ENCODE results near the gene TM9SF3.
"Not testable (repeated sequence)": the region's sequence is repeated elsewhere in the genome, so short reads cannot be mapped to it uniquely, and the experiment has no call there.

TM9SF3 gene

DNA sequence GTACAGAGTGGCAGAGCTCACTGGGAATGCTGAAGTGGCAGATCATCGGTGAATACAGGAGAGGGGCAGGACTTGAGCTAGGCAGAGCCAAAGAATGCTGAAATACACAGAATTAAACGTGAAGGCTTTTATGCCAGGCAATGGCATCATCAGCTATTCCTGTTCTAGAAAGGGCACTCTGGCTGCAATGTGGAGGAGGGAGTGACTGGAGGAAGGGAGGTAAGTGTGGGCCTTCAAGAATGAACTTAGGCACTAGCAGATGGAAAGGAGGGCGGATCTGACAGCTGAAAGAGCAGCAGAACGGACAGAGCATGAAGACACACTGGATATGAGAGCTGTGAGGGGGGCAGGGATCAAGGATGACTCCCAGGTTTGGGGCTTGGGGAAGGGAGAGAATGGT lies 12.0 kb upstream of the TM9SF3 start:
- DNase-seq: no peak

DNA sequence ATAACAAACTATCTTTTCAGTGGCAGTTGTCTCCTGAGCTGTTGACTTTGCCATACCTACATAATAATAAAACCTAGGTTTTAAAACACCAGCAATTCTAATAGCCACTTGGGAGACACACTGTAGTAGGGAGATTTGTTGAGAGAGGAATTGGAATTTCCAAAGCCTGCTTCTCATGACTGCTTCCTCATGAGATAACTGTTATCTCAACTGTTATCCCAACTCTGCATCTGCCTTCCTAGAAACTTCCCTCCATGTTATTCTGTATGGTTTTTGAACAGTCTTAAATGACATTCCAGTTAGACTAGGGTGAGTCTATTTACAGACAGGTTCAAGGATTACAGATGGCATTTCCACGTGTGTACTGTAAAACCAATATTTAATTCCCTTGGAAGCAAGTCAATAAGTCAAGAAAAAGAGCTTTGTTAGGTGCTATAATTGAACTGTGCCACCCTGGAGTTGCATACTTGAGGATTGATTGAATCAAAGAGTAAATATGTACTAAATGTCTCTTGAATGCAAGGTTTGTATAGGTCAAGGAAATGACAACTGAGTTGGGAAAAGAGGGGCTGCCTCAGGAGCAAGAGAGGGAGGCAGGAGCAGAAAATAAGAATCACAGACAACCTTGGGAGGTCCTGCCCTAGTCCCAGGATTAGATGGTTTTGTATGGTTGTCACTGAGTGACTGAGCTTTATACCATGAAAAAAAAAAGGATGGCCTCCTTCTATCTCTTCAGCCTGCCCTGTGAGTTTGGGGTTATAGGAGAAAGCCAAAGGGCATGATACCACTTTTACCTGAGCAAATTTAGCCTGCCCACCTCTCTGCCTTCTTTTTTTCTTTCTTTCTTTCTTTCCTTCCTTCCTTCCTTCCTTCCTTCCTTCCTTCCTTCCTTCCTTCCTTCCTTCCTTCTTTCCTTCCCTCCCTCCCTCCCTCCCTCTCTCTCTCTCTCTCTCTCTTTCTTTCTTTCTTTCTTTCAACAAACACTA lies 9.9 kb upstream of the TM9SF3 start:
- DNase-seq: no peak

DNA sequence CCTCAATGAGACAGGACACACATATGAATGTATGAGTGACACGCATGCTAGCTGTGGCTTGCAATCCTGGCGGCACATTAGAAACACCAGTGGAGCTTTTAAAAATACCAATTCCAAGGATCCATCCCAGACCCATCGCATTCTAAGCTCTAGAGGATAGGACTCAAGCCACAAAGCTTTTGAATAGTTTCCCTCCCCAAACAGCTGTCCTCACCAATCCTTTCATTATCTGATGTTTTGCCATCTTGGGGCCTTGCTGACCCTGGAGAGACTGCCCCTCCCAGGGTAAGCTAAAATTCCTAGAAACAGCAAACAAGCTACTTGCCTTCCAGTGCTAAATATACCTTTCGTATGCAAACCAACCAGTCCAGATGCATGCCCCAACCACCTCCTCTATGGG lies 8.9 kb upstream of the TM9SF3 start:
- no peak for DNase-seq

DNA sequence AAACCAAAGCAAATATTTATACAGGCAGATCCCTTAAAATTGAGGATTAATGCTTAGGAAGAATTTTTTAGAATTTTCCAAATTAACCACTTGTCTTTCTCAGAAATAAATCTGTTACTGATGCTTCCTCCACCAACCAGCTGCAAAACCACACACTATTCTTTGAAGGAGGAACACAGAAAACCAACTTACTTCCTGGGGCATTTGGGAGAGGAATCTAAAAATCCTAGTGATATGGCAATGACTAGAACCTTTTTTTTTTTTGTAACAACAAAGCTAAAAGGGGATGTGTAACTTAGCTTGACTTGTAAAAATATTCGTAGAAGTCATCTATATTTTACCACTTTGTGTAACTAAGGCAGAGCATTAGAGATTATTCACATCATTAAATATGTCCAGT lies 5.1 kb upstream of the TM9SF3 start:
- no peak for DNase-seq

DNA sequence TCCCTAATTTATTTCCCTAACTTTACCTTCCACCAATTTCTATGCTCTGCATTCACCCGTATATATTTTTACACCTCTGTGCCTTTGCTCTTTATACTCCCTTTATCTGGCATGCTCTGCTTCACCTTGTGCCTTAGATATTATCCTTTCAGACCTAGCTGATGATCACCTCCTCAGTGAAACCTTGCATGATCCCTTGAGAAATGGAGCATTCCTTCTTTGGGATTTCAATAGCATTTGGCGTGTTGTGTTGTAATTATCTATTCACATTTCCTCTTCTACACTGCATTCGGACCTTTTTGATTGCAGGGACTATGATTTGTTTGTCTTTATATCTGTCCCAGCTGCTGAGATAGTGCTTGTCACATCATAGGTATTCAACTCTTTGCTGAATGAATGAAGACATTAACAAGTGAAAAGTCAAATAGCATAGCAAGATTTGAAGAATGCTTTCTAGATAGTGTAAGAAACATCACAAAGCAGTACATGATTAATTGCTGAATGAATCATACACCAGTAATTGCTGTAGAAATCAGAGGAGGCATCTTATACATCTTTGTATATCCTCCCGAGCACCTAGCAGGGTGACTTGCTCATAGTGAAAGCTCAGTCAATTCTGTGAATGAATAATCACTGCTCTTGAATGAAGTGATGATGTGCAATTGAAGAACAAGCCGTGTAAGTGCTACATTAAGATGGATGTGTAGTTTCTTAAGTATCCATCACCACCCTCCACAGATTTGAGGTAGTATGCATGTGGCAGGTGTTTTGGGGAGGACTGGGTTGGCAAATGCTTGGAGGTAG lies 2.0 kb upstream of the TM9SF3 start:
- peak; percentile 13 to 42 for DNase-seq

GRCh38 chr10:96588060-96588554 lies 1.3 kb upstream of the TM9SF3 start:
- DNase-seq: no peak

DNA sequence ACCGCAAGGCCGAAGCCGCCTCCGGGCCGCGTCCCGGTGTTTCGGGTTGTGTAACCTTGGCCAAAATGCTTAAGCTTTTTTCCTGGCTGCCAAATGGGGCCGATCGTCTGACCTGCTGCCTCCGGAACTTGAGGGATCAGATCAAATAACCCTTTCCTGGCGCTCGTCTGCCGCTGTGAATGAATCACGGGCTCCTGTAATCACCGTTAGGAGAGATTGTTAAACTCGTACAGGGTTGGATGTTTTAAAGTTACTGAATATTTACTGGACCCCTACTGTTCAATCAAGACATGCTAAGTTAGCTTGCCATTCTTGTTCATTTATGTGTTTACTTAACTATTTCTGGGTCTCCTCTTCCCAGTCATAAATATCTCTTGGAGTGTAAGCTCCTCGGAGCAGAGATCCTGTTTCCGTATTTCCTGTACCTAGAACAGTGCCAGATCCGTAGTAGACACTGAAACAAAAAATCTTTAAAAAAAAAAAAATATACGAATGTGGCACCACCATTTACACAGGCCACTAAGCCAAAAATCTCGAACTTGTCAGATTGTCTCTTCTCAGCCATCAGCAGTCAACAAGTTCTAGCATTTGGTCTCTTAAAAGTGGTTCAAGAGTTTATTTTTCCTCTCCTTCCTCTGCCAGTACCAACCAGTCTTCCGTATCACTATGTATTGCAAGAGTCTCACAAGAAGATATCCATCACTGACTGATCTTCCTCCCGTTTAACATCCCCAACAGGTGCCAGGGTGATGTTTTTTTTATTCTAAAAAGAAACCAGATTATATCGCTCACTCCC lies 650 bp upstream of the TM9SF3 start:
- no peak for DNase-seq

DNA sequence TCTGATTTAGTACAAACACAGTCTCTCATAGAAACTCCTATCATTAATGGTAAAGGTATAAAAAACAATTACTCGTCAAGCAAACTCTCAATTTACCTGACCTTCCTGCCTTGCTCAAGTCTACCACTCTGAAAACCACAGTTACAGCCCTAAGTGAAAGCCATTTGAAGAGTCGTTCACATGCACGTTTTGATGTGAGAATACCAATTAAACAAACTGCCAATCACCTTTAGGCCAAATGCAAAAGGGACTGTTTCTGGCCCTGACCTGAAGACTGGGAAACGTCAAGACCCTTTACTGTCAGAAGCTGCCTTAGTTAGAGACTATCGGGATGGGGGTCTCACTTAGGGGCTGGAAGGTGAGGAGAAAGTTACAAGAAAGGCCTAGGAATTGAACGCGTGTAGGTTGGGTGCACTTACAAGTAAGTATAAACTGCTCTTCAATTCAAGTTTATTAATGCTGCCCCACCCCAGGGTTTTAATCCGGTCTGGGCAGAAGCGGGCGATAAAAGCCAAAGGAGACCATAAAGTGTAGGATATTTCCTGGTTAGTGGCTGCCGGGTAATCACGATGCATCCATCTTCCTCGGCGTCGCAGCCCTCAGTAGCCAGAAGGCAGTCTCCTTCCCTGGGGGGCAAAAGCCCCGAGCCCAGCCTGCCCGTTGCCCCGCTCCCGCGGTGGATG lies 935 bp downstream of the TM9SF3 start:
- no peak for DNase-seq

- no peak for DNase-seq
Measured at GRCh38 chr10:96584474-96584873, 2.3 kb downstream of the TM9SF3 start.

DNA sequence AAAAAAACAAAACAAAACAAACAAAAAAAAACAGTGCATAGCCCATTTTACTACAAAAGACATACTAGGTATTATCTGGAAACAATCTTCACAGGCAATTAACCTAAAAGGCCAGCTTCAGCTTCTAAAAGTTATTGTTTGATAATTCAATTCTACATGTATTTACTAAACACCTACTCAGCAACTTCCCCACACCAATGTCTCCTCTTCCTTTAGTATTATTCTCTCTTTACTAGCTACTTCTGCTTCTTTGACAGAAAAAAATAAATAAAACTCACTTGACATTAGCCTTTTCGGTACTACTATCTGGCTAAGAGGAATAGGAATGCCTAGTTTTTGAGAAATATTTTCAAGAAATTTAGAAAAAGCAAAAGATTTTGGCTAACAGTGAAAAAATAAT lies 2.8 kb downstream of the TM9SF3 start:
- no peak for DNase-seq

GRCh38 chr10:96579133-96579532 lies 7.7 kb downstream of the TM9SF3 start:
- DNase-seq: no peak

DNA sequence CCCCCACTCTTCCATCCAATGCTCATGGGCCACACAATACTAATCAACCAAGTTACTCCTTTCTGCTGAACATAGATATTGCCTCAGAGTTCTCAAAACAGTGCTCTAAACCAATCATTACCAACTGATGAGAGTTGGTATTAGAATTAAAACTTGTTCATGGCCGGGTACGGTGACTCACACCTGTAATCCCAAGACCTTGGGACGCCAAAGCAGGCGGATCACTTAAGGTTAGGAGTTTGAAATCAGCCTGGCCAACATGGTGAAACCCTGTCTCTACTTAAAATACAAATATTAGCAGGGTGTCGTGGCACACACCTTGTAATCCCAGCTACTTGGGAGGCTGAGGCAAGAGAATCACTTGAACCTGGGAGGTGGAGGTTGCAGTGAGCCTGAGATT lies 8.2 kb downstream of the TM9SF3 start:
- no peak for DNase-seq

GRCh38 chr10:96578022-96578421 lies 8.8 kb downstream of the TM9SF3 start:
- DNase-seq: no peak

- DNase-seq: no peak
Measured at GRCh38 chr10:96577069-96577468, 9.7 kb downstream of the TM9SF3 start.

DNA sequence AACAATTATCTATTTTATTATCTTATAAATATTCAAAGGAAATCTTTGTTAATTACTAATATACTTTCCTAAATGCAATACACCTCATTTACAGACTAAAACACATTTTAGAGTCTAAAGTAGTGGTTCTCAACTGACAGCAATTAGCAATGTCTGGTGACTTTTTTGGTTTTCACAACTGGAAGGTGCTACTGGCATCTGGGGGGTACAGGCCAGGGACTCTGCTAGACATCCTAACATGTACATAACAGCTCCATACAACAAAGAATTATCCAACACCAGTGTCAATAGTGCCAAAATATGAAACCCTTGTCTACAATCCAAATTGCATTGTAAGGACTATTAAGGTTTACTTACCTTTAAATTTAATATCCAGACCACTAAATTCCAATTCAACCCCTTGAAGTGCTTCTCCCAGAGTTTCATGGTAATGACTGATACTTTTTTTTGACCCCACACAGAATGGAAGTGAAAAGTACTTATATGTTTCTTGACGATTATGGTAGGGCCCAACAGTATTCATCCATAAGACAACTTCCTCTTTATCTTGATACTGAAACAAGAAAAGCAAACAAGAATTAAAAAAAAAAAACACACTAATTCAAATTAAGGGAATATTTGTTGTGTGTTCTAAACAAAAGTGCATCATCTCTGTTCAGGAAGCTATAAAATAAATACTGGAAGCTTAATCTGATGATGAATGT lies 10.4 kb downstream of the TM9SF3 start:
- DNase-seq: no peak

- DNase-seq: not testable (repeated sequence)
Measured at GRCh38 chr10:96574564-96574963, 12.2 kb downstream of the TM9SF3 start.

GRCh38 chr10:96573036-96573435 lies 13.8 kb downstream of the TM9SF3 start:
- DNase-seq: no peak

DNA sequence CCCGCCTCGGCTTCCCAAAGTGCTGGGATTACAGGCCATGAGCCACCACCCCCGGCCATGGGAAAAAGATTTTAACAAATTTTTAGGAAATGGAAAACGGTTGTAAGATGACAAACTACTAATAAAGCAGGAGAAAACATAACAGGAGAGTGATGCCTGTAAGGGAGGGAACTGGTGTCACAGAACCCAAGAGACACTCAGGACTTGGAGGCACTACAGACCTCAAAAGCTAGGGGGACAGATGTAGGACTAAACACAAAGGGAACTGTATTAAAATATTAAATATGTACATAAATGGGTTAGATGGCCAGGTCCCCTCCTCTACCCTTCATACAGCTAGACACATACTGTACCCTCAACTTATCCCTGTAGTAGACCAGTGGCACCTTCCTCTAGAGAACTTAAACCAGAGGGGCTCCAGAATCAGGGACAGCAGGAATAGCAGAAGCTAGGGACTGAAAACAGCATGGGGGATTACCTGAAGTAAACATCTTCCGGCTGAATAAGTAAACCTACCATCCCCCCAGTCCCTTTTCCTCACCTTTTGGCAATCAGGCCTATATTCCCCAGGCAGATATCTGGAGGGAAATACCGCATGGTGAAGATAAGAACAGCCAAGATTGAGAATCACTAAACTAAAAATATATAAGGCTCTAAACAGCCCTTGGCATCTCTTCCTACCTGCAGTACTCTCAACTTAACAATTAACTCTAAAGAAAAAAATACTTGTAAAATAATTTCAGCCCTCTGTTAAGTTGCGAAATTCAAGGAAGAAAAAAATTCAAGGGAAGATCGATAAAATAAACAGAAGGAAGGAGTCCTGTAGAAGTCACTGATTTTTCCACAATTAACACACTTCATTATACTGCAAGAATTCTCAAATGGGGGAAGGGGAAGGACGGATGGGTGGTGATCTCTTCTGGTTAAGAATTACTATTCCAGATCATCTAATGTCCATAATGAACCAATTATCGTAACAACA lies 15.5 kb downstream of the TM9SF3 start:
- no peak for DNase-seq

DNA sequence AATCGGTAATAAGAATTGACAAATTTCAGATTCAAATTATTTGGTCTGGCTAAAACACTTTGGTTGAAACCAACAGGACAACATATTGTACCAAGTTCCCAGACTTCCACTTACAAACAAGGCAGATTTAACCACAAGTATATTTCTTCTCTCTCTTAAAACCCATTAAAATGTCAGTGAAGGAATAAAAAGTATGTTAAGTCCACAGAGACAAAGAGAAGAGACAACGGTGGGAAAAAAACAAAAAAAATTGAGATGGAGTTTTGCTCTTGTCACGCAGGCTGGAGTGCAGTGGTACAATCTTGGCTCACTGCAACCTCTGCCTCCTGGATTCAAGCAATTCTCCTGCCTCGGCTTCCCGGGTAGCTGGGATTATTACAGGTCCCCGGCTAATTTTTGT lies 16.3 kb downstream of the TM9SF3 start:
- no peak for DNase-seq

- DNase-seq: no peak
Measured at GRCh38 chr10:96568402-96568801, 18.4 kb downstream of the TM9SF3 start.

All from stimulated activated CD4-positive, alpha-beta T cell treated with anti-CD3 and anti-CD28 coated beads, Interleukin-2, amount 100 ng/mL, for 24 hours (primary cell).